Neuron (in vitro differentiated cells): ENCODE measurements around the gene ST3GAL3.
"Not testable (repeated sequence)": the region's sequence is repeated elsewhere in the genome, so short reads cannot be mapped to it uniquely, and the experiment has no call there.

Source experiments
- H2AFZ ChIP-seq: one replicate; pipeline ENCODE4 v1.6.1; 2013; ENCODE audit warnings: low read depth, mild to moderate bottlenecking, inconsistent platforms, low read length, moderate library complexity
- H3K27me3 ChIP-seq: one replicate; pipeline ENCODE4 v1.6.1; 2013; ENCODE audit warnings: low read length; ENCODE audit not compliant: insufficient read depth
- H3K36me3 ChIP-seq: one replicate; pipeline ENCODE4 v1.6.1; 2013; ENCODE audit warnings: low read length; ENCODE audit not compliant: insufficient read depth
- H3K4me1 ChIP-seq: one replicate; pipeline ENCODE4 v1.6.1; 2013; ENCODE audit warnings: low read length; ENCODE audit not compliant: insufficient read depth
- H3K4me3 ChIP-seq: 2 replicates; pipeline ENCODE4 v1.5.1; 2013; ENCODE audit warnings: mild to moderate bottlenecking, low read length, moderate library complexity
- H3K9me3 ChIP-seq: one replicate; pipeline ENCODE4 v1.6.1; 2013; ENCODE audit warnings: low read length

The ST3GAL3 gene

GRCh38 chr1:43708002-43708410, 670 bp downstream of the ST3GAL3 start:
- peak overlapping the region; percentile 92 for H2AFZ ChIP-seq
- H3K27me3 ChIP-seq = no peaks in the 10 kb centered on the region
- peak overlapping the region; percentile 87 for H3K4me3 ChIP-seq
- H3K9me3 ChIP-seq = no peaks in the 10 kb centered on the region
- H3K36me3 ChIP-seq = peaks cover 28% of the 10 kb centered on the region
- H3K4me1 ChIP-seq = peaks cover 27% of the 10 kb centered on the region

- peaks cover 2% of the 10 kb centered on the region for H3K9me3 ChIP-seq
- no peak overlapping the region for H3K4me3 ChIP-seq
- H2AFZ ChIP-seq = no peak overlapping the region
- no peaks in the 10 kb centered on the region for H3K27me3 ChIP-seq
- H3K4me1 ChIP-seq = peaks cover 22% of the 10 kb centered on the region
- H3K36me3 ChIP-seq = peaks cover 6% of the 10 kb centered on the region
Observed at GRCh38 chr1:43711049-43711448, 3.7 kb downstream of the ST3GAL3 start.

GRCh38 chr1:43711524-43712386, 4.4 kb downstream of the ST3GAL3 start:
- H3K4me1 ChIP-seq = peaks cover 15% of the 10 kb centered on the region
- peaks cover 6% of the 10 kb centered on the region for H3K36me3 ChIP-seq
- H2AFZ ChIP-seq = no peak overlapping the region
- H3K4me3 ChIP-seq = no peak overlapping the region
- no peaks in the 10 kb centered on the region for H3K27me3 ChIP-seq
- H3K9me3 ChIP-seq = peaks cover 2% of the 10 kb centered on the region

- peaks cover 2% of the 10 kb centered on the region for H3K9me3 ChIP-seq
- H3K4me1 ChIP-seq = no peaks in the 10 kb centered on the region
- no peaks in the 10 kb centered on the region for H3K27me3 ChIP-seq
- H2AFZ ChIP-seq = no peak overlapping the region
- H3K4me3 ChIP-seq = no peak overlapping the region
- H3K36me3 ChIP-seq = no peaks in the 10 kb centered on the region
Observed at GRCh38 chr1:43716559-43717281, 9.4 kb downstream of the ST3GAL3 start.

GRCh38 chr1:43719063-43719462, 11.7 kb downstream of the ST3GAL3 start:
- Histone ChIP-seq H3K36me3 (no peaks in the 10 kb centered on the region), H3K27me3 (no peaks in the 10 kb centered on the region), H2AFZ (no peak overlapping the region), H3K4me1 (no peaks in the 10 kb centered on the region), H3K9me3 (peaks cover 2% of the 10 kb centered on the region), H3K4me3 (no peak overlapping the region)

- not testable (repeated sequence) for H2AFZ ChIP-seq, H3K36me3 ChIP-seq, H3K9me3 ChIP-seq, H3K27me3 ChIP-seq, H3K4me1 ChIP-seq, H3K4me3 ChIP-seq
Observed at GRCh38 chr1:43719670-43720419, 12.5 kb downstream of the ST3GAL3 start.

GRCh38 chr1:43722810-43723209, 15.5 kb downstream of the ST3GAL3 start:
- Histone ChIP-seq H3K4me1 (no peaks in the 10 kb centered on the region), H3K9me3 (no peaks in the 10 kb centered on the region), H3K36me3 (no peaks in the 10 kb centered on the region), H3K27me3 (no peaks in the 10 kb centered on the region), H2AFZ (no peak overlapping the region), H3K4me3 (no peak overlapping the region)

GRCh38 chr1:43729816-43730463, 22.6 kb downstream of the ST3GAL3 start:
- Histone ChIP-seq H2AFZ (no peak overlapping the region), H3K4me3 (no peak overlapping the region)

GRCh38 chr1:43731867-43732531, 24.7 kb downstream of the ST3GAL3 start:
- Histone ChIP-seq H3K27me3 (no peaks in the 10 kb centered on the region), H2AFZ (no peak overlapping the region), H3K4me3 (no peak overlapping the region), H3K36me3 (peaks cover 5% of the 10 kb centered on the region), H3K4me1 (no peaks in the 10 kb centered on the region), H3K9me3 (no peaks in the 10 kb centered on the region)

More at GRCh38 chr1:43729816-43730463, 22.6 kb downstream of the ST3GAL3 start:
- Histone ChIP-seq H3K36me3 (no peaks in the 10 kb centered on the region), H3K9me3 (no peaks in the 10 kb centered on the region), H3K27me3 (no peaks in the 10 kb centered on the region), H3K4me1 (no peaks in the 10 kb centered on the region)

- Histone ChIP-seq H3K27me3 (no peaks in the 10 kb centered on the region), H3K9me3 (no peaks in the 10 kb centered on the region), H3K36me3 (peaks cover 16% of the 10 kb centered on the region), H2AFZ (no peak overlapping the region), H3K4me3 (no peak overlapping the region), H3K4me1 (no peaks in the 10 kb centered on the region)
Observed at GRCh38 chr1:43736819-43737218, 29.5 kb downstream of the ST3GAL3 start.

GRCh38 chr1:43742026-43742425, 34.7 kb downstream of the ST3GAL3 start:
- Histone ChIP-seq H3K27me3 (no peaks in the 10 kb centered on the region), H3K4me1 (no peaks in the 10 kb centered on the region), H3K36me3 (peaks cover 17% of the 10 kb centered on the region), H2AFZ (no peak overlapping the region), H3K9me3 (no peaks in the 10 kb centered on the region), H3K4me3 (no peak overlapping the region)

GRCh38 chr1:43743206-43743605, 35.9 kb downstream of the ST3GAL3 start:
- Histone ChIP-seq H2AFZ (no peak overlapping the region), H3K4me1 (no peaks in the 10 kb centered on the region), H3K4me3 (no peak overlapping the region), H3K36me3 (peaks cover 15% of the 10 kb centered on the region), H3K27me3 (no peaks in the 10 kb centered on the region), H3K9me3 (peaks cover 3% of the 10 kb centered on the region)
